GM19324 (cell line): ENCODE measurements around the gene ID2.

Experiments used
- ATAC-seq: cut with Tn5 transposase; IDR thresholded peaks from one replicate; pipeline ENCODE4 v1.9.1; 2021; ENCODE audit warnings: mild to moderate bottlenecking, moderate library complexity; ENCODE audit not compliant: unreplicated experiment, low FRiP score

The ID2 gene

GRCh38 chr2:8646731-8647461, 35.0 kb upstream of the ID2 start:
- no peak for ATAC-seq

DNA sequence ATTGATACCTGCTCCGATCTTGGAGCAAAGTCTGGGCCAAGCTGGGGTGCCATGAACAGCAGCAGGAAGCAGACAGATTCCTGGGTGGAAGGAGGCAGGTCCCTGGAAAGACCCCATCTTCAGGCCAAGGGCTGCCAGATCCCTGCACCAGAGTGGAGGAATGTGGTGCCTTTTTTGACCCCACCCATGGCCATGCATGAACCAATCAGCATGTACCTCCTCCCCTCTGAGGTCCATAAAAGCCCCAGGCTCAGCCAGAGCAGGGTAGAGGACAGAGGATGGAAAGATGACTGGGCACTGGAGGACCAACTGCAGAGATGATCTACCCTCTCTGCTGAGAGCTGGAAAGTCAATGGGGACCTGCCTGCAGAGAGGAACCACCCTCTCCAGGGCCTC, 34.4 kb upstream of the ID2 start:
- no peak for ATAC-seq

- ATAC-seq = no peak
Observed at GRCh38 chr2:8648441-8649213, 33.2 kb upstream of the ID2 start.

DNA sequence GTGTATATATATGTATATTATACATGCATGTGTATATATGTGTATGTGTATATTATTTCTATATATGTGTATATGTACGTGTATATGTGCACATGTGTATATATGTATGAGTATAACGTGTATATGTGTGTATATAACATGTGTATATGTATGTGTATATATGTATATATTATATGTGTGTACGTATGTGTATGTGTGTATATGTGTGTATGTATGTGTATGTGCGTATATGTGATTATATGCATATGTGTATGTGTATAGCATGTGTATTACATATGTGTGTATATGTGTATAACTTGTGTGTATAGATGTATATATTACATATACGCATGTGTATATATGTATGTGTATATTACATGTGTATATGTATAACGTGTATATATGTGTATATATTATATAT, 32.1 kb upstream of the ID2 start:
- no peak for ATAC-seq

DNA sequence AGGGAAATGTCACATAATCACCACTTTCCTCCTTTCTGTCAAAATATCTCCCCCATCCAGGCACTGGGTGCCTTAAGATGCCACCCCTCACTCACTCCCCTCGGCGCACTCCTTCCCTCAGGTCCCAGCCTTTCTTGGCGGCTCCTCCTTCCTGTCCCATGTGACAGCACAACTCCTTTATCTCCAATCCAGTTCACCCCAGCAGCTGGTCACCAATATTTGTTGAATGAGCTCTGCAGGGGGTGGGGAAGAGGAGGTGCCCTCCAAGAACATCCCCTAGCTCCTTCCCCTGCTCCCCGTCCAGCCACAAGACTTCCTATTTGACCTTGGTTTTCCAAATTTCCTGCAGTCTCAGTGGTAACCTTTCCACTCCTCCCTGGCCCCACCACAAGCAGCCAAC, 31.6 kb upstream of the ID2 start:
- ATAC-seq = no peak

- no peak for ATAC-seq
Observed at GRCh38 chr2:8652774-8653426, 29.0 kb upstream of the ID2 start.

DNA sequence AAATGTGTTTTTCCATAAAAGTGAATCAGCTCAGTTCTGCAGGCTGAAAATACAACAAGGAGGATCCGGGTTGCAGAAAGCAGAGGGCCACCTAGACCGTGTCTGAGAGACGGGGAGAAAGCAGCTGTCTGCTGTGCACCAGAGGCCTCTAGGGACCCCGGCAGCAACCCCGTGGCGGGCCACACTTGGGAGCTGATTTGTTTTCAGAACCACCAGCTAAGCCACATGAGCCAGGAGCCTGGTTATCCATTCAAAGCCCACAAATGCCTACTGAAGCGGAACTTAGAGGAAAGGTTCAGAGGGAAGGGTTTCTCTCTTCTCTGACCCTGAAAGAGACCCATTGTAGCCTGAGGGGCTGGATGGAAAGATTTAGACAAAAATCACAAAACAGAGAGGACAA, 28.4 kb upstream of the ID2 start:
- ATAC-seq = no peak

- ATAC-seq = no peak
Observed at GRCh38 chr2:8654041-8654440, 27.8 kb upstream of the ID2 start.

GRCh38 chr2:8654483-8654882, 27.4 kb upstream of the ID2 start:
- ATAC-seq = no peak

GRCh38 chr2:8656160-8656641, 25.7 kb upstream of the ID2 start:
- no peak for ATAC-seq

GRCh38 chr2:8656811-8657210, 25.0 kb upstream of the ID2 start:
- no peak for ATAC-seq

DNA sequence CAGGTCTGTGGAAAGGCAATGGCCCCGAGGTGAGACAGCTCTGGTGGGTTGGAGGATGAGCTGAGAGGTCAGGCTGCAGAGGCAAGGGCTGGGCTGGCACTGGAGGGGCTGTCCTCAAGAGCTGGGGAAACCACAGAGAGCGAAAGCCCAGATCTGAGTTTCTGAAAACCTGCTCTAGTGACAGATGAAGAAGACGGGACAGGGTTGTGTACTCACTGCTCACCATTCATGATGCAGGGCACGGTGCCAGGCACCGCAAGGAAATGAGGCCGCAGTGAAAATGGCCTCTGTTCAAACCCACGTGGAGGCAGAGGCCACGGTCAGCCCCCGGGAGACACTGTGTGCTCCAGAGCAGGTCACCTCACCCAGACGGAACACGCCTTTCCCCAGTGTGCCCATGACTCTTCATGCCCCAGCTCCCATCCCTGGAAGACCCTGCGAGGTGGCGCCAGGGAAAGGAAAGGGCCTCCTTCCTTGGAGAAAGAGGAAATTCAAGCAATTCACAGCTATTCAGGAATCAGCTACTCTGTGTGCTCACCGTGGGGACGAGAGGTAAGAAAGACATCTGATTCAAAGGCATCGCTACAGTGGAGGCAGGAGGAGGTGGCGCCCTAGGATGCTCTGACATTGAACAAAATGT, 24.3 kb upstream of the ID2 start:
- ATAC-seq = peak; percentile 46

DNA sequence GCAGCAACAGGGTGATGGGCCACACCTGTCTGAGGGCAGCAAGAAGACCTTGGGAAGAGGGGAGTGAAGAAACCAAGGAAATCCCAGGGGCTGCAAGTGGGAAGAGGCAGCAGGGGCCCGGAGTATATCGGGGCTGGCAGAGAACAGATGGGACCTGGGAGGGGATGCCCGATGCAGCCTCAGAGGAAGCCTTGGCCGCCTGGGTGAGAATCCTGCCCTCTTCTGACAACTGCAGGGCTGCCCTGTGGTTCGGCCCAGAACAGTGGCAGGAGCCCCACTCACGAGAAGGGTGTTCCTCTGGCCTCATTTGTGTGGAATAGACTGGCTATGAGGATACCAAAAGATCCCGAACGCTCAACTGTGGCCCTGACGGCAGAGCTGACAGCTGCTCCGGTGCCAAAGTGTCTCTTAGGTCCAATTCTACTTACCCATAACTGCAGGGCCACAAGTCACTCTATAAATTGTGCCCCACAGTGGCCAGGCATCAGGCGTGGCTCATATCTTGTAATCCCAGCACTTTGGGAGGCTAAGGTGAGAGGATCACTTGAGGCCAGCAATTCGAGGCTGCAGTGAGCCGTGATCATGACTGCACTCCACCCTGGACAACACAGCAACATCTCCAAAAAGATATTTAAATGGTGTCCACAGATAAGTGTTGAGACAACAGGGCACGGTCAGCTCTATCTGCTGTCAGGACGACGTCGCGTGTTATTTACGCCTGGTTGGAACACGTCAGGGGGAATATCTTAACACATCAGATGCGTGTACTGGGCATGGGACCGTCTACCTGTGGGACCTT, 23.6 kb upstream of the ID2 start:
- ATAC-seq = no peak

DNA sequence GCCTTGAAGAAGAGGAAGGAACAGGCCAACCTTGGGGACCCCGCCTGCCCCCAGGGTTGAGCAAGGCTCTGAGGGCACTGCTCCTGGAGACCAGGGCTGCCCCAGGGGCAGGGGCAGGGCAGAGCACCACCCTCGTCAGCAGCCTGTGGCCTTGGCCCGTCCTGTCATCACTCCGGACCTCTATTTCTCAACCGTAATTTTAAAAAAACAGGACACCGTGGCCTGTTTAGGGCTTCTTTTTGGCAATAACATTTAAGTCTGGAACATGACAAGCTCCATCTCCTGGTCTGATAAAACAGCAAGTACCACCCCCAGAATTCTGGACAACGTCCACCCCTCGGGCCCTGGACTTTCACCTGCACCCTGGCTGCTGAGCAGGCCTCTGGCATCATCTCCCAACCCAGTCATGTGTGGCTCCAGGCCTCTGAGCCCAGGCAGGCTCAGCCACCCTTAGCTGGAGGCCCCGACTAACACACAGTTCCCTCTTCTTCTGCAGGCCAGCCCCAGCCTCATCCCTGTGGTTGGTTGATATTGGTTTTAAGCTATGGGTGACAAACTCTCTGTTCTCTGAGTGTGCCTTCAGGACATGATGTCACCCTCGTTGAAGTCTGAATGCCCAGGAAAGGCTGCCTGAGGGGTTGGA, 22.6 kb upstream of the ID2 start:
- ATAC-seq = no peak

GRCh38 chr2:8659735-8660492, 21.9 kb upstream of the ID2 start:
- ATAC-seq = no peak

GRCh38 chr2:8661235-8661634, 20.6 kb upstream of the ID2 start:
- ATAC-seq = no peak

GRCh38 chr2:8661736-8662135, 20.1 kb upstream of the ID2 start:
- ATAC-seq = no peak

DNA sequence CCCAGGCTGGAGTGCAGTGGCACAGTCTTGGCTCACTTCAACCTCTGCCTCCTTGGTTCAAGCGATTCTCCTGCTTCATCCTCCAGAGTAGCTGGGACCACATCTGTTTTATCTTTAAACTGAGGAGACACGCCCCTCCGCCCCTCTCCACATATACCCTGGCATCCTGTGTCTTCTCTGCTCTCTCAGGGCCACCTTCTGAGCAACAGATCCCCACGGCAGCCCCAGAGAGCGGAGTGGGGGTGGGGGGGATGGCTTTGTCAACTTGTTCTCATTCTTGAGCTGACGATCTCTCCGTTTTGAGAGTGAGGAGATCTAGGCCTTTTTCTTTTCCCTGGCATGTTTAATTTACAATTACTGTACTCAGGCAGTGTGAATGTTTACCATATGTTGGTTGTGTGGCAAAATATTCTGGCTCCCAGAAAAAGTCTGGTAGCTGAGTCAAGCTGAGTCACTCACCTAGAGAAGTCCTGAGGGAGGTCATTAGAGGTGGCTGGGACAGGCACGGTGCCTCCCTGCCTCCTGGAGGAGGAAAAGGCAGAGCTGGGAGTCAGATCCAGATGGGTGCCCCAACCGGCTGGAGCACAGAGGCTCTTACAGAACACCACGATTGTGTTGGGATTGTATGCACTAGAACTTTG, 19.5 kb upstream of the ID2 start:
- no peak for ATAC-seq

DNA sequence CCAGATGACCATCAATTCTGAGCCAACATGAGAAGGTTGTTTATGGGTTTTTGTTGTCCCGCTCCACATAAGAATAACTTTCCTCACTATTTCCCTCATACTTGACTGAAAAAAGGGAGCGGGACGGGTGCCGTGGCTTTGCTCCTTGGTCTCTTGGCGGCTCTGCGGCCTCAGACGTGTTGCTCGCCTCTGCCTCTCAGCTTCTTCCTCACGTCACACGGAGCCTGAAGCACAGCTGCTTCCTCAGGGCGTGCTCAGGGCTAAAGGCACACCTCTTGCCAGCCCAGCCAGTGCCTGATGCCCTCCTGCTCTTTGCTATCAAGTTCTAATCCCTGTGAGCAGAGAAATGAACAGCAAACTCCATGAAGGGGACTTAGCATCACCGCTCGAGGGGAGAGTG, 17.9 kb upstream of the ID2 start:
- no peak for ATAC-seq
